Epithelial cell of esophagus (primary cell): Measurements from ENCODE around the gene CLDN11.

Source experiments
- DNase-seq: peaks from one replicate; pipeline ENCODE4 v3.0.0; 2010; ENCODE audit warnings: low read depth
- H3K4me3 ChIP-seq: 2 replicates; pipeline ENCODE4 v1.5.1; 2011; ENCODE audit warnings: mild to moderate bottlenecking, low read length, control low read depth
- TF ChIP-seq, protein P1 (sequence below): IDR thresholded peaks from 2 replicates; pipeline ENCODE4 v1.5.1; 2011; ENCODE audit warnings: low read depth, mild to moderate bottlenecking, low read length, control low read depth, inconsistent platforms; ENCODE audit not compliant: insufficient read depth; ENCODE audit errors: missing control alignments

The CLDN11 gene

DNA sequence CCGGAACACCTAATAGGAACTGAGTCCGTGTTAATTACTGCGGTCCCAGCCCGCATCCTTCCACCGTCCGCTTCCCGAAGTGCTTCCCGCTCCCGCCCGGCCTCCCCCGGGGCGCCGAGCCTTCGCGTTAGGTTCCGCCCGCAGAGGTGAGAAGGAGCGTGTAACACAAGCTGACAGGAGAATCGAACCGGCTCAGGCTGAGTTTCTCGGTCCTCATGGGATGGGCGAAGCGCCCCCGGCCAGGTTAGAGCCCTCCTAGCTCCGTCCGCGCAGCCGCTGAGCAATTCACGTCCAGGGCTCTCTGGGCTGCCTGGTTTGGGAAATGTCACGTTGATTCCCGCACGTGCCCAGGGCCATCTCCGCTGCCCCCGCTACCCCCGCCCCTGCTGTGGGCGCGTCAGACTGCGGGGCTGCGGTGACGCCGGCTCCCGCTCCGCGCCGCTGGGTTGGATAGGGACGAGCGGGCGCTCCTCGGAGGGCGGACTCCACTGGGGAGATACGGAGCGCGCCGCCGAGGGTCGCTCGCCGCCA, 954 bp downstream of the CLDN11 start:
- TF ChIP-seq, protein P1, sequence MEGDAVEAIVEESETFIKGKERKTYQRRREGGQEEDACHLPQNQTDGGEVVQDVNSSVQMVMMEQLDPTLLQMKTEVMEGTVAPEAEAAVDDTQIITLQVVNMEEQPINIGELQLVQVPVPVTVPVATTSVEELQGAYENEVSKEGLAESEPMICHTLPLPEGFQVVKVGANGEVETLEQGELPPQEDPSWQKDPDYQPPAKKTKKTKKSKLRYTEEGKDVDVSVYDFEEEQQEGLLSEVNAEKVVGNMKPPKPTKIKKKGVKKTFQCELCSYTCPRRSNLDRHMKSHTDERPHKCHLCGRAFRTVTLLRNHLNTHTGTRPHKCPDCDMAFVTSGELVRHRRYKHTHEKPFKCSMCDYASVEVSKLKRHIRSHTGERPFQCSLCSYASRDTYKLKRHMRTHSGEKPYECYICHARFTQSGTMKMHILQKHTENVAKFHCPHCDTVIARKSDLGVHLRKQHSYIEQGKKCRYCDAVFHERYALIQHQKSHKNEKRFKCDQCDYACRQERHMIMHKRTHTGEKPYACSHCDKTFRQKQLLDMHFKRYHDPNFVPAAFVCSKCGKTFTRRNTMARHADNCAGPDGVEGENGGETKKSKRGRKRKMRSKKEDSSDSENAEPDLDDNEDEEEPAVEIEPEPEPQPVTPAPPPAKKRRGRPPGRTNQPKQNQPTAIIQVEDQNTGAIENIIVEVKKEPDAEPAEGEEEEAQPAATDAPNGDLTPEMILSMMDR: no peak
- H3K4me3 ChIP-seq: peak overlapping the region; percentile 14
- DNase-seq: no peak

DNA sequence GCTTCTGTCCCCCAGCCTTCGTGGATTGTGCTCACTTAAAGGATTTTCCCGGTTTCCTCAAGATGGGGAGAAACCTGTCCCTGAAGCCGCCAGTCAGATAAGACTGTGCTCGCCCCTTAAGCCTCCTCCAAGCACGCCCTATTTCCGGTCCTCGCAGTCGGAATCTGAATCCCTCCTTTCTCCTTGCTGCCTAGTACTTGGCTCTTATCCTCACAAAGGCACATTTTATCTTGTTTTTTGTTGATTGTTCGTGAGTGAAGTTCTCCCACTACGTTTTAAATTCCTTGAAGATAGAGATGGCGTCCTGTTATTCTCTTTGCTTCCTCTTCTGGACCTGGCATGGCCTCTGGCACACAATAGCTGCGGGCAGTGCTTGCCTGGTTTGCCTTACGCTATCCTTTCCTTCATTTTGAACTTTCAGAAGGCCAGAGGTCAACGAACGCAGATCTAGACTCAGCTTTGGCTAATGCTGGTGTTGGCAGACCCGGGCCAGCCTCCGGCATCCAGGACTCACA, 1.7 kb downstream of the CLDN11 start:
- TF ChIP-seq, protein P1: no peak
- DNase-seq: no peak
- no peak overlapping the region for H3K4me3 ChIP-seq

DNA sequence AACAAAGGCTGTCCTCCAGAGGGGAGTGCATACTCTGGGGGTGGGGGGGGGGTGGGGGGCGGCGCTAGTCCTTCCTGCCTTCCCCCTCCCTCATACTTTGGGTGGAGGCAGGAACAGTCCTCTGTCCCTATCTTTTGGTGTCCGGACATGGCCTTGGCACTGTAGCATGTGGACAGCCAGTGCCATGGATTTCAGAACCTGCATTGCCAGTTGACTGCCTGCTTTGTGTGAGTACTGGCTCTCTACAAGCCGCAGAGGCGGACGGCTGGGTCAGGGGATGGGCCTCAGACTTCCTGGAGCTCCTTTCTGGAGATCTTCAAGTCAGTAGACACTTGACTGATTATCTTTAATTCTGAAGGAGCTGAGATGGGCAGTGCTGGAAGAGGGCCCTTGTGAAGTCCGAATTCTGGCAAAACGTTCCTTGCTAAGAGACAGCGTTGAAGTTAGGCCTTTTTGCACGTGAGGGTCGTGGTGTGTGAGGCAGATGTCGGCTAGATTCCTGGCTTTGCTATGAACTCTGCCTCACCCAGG, 2.5 kb downstream of the CLDN11 start:
- DNase-seq: no peak
- no peak overlapping the region for H3K4me3 ChIP-seq
- TF ChIP-seq, protein P1: no peak

DNA sequence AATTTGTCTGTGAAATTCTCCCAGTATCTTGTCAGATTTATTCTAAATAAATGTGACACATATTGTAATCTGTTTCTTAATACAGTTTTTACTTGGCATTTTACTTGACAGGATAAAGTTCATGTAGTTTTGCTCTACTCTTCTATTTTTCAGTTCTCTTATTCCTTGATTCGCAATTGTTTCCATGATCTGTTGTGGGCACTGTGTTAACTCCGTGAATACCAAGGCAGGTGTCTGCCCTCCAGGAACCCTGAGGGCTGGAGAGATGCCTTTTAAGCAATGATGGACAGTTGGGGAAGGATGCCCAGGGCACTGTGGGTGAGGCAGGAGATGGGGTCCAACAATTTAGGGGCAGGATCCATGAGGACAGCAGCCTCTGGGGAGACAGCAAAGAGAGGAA, 3.1 kb downstream of the CLDN11 start:
- TF ChIP-seq, protein P1: no peak
- H3K4me3 ChIP-seq: no peak overlapping the region
- DNase-seq: no peak

DNA sequence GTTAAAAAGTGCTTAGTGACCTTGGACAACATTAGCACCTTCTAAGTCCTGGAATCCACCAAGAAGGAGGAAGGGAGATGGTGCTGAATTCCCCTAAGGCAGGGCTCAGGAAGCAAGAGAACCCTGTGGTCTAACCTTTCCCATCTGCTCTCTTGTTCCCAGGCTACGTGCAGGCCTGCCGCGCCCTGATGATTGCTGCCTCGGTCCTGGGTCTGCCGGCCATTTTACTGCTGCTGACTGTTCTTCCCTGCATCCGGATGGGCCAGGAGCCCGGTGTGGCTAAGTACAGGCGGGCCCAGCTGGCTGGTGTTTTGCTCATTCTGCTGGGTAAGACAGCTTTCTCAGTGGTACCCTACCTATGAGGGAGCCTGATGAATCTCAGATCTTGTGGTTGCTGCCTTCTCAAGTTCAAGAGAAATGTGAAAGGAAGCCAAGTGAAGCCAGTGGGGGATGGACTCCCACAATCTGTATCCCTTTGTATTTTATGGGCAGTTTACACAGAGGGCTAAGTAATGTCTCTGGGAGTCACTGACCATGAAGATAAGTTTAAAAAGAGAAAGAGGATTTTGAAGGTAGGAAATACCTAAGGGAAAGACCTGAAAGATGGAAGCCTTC, 4.4 kb downstream of the CLDN11 start:
- TF ChIP-seq, protein P1: no peak
- no peak for DNase-seq
- no peak overlapping the region for H3K4me3 ChIP-seq

DNA sequence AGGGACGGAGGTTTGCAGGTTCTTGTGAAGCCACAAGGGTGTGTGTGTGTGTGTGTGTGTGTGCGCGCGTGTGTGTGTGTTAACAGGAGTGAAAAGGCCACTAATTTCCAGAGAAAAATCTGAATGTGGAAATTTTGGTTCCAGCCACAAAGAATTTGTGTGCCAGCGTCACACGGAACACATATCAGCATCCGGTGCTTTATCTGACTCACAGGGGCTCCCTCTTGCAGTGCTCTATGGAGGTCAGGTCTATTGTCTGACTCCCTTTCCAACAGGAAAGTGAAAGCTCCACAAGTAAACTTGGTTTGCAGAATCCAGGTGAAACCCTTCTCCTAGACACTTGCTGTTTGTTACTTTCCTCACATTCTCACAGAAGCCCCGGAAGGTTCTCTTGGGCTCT, 6.2 kb downstream of the CLDN11 start:
- no peak overlapping the region for H3K4me3 ChIP-seq
- TF ChIP-seq, protein P1: no peak
- DNase-seq: no peak
